ENCODE data around the gene SH3RF1. TPM values are rescaled to one million over a fixed set of nuclear protein-coding genes. Genes with fewer than 3 reads are reported as not detected.

Gene SH3RF1
- total RNA-seq, 1 experiment from 2014 or later = 11.5 TPM

DNA sequence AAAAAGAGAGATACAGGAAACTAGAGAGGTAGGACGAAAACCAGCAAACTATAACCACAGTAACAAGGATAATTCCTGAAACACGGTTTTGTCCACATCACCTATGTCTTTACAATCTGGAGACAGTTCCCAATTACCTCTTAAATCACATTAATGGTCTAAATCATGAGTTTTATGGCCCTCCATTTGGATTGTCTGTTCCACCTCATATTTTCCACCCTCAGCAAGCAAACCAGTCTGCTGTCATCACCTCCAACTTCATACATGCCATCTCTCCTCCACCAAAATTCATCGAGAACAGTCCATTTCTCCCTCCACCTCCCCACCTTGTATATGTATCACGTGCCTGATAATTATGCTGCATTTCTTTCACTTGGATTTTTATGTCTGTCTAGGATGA lies 107.3 kb downstream of the SH3RF1 start:
- Histone ChIP-seq H3K9me3 (ENCODE audit: control insufficient read depth, insufficient read depth, low read depth, low read length) (no peaks in the 10 kb centered on the region), H3K4me3 (ENCODE audit: low read depth in 2 of 2, low read length in 2 of 2) (no peak overlapping the region), H3K36me3 (ENCODE audit: control insufficient read depth, insufficient read depth, low read length) (no peaks in the 10 kb centered on the region), H3K4me1 (ENCODE audit: control insufficient read depth, insufficient read depth, low read length) (no peaks in the 10 kb centered on the region), H3K27me3 (ENCODE audit: control insufficient read depth, insufficient read depth, low read length) (no peaks in the 10 kb centered on the region), H3K27ac (ENCODE audit: low read length) (no peak overlapping the region)
- intact Hi-C loops (cut with micrococcal nuclease; ENCODE audit: unreplicated experiment) = no loop called here
- CTCF ChIA-PET = no interaction called here
- no peak for TF ChIP-seq TCF7L2 (IDR thresholded peaks at IDR 0.05; ENCODE audit: low read depth, low read length)
- TF ChIP-seq POLR2AphosphoS5 (IDR thresholded peaks at IDR 0.05; ENCODE audit: low read depth, low read length) = no peak
- TF ChIP-seq SIN3A (IDR thresholded peaks at IDR 0.05; ENCODE audit: borderline replicate concordance, insufficient read depth, low read depth, low read length) = no peak
- TF ChIP-seq, protein P1, sequence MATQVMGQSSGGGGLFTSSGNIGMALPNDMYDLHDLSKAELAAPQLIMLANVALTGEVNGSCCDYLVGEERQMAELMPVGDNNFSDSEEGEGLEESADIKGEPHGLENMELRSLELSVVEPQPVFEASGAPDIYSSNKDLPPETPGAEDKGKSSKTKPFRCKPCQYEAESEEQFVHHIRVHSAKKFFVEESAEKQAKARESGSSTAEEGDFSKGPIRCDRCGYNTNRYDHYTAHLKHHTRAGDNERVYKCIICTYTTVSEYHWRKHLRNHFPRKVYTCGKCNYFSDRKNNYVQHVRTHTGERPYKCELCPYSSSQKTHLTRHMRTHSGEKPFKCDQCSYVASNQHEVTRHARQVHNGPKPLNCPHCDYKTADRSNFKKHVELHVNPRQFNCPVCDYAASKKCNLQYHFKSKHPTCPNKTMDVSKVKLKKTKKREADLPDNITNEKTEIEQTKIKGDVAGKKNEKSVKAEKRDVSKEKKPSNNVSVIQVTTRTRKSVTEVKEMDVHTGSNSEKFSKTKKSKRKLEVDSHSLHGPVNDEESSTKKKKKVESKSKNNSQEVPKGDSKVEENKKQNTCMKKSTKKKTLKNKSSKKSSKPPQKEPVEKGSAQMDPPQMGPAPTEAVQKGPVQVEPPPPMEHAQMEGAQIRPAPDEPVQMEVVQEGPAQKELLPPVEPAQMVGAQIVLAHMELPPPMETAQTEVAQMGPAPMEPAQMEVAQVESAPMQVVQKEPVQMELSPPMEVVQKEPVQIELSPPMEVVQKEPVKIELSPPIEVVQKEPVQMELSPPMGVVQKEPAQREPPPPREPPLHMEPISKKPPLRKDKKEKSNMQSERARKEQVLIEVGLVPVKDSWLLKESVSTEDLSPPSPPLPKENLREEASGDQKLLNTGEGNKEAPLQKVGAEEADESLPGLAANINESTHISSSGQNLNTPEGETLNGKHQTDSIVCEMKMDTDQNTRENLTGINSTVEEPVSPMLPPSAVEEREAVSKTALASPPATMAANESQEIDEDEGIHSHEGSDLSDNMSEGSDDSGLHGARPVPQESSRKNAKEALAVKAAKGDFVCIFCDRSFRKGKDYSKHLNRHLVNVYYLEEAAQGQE (IDR thresholded peaks at IDR 0.05; ENCODE audit: insufficient read depth in 1 of 2, low read depth in 2 of 2, low read length in 1 of 2) = no peak
- TF ChIP-seq, protein P2, sequence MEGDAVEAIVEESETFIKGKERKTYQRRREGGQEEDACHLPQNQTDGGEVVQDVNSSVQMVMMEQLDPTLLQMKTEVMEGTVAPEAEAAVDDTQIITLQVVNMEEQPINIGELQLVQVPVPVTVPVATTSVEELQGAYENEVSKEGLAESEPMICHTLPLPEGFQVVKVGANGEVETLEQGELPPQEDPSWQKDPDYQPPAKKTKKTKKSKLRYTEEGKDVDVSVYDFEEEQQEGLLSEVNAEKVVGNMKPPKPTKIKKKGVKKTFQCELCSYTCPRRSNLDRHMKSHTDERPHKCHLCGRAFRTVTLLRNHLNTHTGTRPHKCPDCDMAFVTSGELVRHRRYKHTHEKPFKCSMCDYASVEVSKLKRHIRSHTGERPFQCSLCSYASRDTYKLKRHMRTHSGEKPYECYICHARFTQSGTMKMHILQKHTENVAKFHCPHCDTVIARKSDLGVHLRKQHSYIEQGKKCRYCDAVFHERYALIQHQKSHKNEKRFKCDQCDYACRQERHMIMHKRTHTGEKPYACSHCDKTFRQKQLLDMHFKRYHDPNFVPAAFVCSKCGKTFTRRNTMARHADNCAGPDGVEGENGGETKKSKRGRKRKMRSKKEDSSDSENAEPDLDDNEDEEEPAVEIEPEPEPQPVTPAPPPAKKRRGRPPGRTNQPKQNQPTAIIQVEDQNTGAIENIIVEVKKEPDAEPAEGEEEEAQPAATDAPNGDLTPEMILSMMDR (IDR thresholded peaks at IDR 0.05) = no peak
- ATAC-seq (no peak), DNase-seq (ENCODE audit: low read depth, low spot score) (no peak)
- POLR2A ChIA-PET = no interaction called here
- in situ Hi-C loops (cut with HindIII; ENCODE audit: low pct_unique_long_range_greater_than_20kb, low sequenced_read_pairs) = no loop called here
- no TSS peak for BruUV-seq (replicated peaks)

DNA sequence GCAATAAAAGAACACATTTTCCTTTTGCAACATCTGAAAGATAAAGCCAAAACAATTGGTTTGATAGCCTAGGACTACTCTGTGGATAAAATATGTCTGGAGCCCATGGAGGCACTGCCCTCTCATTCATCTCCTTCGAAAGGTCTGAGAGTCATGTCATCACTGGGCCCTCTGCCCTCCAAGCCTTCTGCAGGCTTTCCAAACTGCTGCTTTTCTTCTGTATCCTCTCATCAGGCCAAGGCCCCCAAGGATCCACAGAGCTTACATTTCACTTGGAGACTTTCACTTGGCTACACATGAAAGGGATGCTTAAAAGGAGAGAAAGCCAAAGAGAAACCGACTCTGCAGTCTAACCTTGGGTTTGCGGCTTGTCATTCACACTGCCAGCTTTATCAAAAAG lies 109.9 kb downstream of the SH3RF1 start:
- in situ Hi-C loops (cut with HindIII; ENCODE audit: low pct_unique_long_range_greater_than_20kb, low sequenced_read_pairs) (no loop called here), intact Hi-C loops (cut with micrococcal nuclease; ENCODE audit: unreplicated experiment) (no loop called here)
- Histone ChIP-seq H3K27ac (ENCODE audit: low read length) (no peak overlapping the region), H3K4me1 (ENCODE audit: control insufficient read depth, insufficient read depth, low read length) (no peaks in the 10 kb centered on the region), H3K36me3 (ENCODE audit: control insufficient read depth, insufficient read depth, low read length) (no peaks in the 10 kb centered on the region), H3K27me3 (ENCODE audit: control insufficient read depth, insufficient read depth, low read length) (no peaks in the 10 kb centered on the region), H3K9me3 (ENCODE audit: control insufficient read depth, insufficient read depth, low read depth, low read length) (no peaks in the 10 kb centered on the region), H3K4me3 (ENCODE audit: low read depth in 2 of 2, low read length in 2 of 2) (no peak overlapping the region)
- DNase-seq (ENCODE audit: low read depth, low spot score) (no peak), ATAC-seq (no peak)
- TF ChIP-seq TCF7L2 (IDR thresholded peaks at IDR 0.05; ENCODE audit: low read depth, low read length) = no peak
- TF ChIP-seq, protein P1 (IDR thresholded peaks at IDR 0.05; ENCODE audit: insufficient read depth in 1 of 2, low read depth in 2 of 2, low read length in 1 of 2) = no peak
- TF ChIP-seq POLR2AphosphoS5 (IDR thresholded peaks at IDR 0.05; ENCODE audit: low read depth, low read length) = no peak
- TF ChIP-seq, protein P2 (IDR thresholded peaks at IDR 0.05) = no peak
- TF ChIP-seq SIN3A (IDR thresholded peaks at IDR 0.05; ENCODE audit: borderline replicate concordance, insufficient read depth, low read depth, low read length) = no peak
- BruUV-seq (replicated peaks) = no TSS peak
- CTCF ChIA-PET = interaction anchor here (0.9 kb wide), 1 partner anchor 43 kb away, joined by 6 read pairs; no protein-coding TSS in a partner anchor
- POLR2A ChIA-PET = interaction anchor here (0.6 kb wide), 1 partner anchor 223 kb away, joined by 3 read pairs; no protein-coding TSS in a partner anchor
